Thyroid gland (tissue), 4 donors: Measurements from ENCODE around the gene INSC.

ENCODE experiments used
- POLR2A ChIP-seq, 2 donors: fragments of 450-650 bp; IDR thresholded peaks; one replicate each; pipeline ENCODE4 v1.6.1; 2017; ENCODE audit warnings: antibody characterized with exemption in 2 of 2, mild to moderate bottlenecking in 2 of 2, moderate library complexity in 1 of 2
- TF ChIP-seq, protein P1 (sequence below), 6 experiments: fragments of 200-600 bp in 3 of 6; fragments of 450-650 bp in 3 of 6; sonication (generic) in 3 of 6; IDR thresholded peaks; one replicate each; pipeline ENCODE4 v1.5.1; 2016 to 2019; ENCODE audit warnings: antibody characterized with exemption in 6 of 6, mild to moderate bottlenecking in 2 of 6, inconsistent platforms in 1 of 6, moderate library complexity in 1 of 6

DNA sequence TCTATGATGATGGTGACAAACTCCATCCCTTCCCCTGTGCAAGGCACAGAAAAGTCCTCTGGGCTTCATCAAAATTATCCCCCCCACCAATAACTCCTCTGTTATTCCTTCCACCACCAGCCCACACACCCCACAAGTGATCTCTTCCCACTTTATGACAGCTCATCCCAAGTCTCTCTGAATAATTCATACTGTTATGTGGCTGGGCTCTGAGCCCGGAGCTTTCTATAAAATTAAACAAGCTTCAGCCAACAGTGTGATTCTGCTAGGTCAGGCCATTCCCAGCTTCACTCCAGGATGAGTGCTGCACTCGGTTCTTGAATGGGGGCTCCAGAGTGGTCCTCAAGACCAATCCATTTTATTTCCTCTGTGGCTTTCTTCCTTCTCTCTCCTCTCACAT, 83.0 kb downstream of the INSC start:
- TF ChIP-seq, protein P1, sequence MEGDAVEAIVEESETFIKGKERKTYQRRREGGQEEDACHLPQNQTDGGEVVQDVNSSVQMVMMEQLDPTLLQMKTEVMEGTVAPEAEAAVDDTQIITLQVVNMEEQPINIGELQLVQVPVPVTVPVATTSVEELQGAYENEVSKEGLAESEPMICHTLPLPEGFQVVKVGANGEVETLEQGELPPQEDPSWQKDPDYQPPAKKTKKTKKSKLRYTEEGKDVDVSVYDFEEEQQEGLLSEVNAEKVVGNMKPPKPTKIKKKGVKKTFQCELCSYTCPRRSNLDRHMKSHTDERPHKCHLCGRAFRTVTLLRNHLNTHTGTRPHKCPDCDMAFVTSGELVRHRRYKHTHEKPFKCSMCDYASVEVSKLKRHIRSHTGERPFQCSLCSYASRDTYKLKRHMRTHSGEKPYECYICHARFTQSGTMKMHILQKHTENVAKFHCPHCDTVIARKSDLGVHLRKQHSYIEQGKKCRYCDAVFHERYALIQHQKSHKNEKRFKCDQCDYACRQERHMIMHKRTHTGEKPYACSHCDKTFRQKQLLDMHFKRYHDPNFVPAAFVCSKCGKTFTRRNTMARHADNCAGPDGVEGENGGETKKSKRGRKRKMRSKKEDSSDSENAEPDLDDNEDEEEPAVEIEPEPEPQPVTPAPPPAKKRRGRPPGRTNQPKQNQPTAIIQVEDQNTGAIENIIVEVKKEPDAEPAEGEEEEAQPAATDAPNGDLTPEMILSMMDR (IDR thresholded peaks at IDR 0.05): no peak
- TF ChIP-seq POLR2A (IDR thresholded peaks at IDR 0.05): no peak
